Gastroesophageal sphincter (tissue), 4 donors: Measurements from ENCODE around the gene TICAM1. TPM values are rescaled to one million over a fixed set of nuclear protein-coding genes. Genes with fewer than 3 reads are reported as not detected.

Source experiments
- ATAC-seq: fragments of 150-250 bp; one replicate; pipeline ENCODE4 v1.9.1; 2016; ENCODE audit warnings: mild to moderate bottlenecking, moderate library complexity
- H3K27ac ChIP-seq, 4 donors: fragments of 200-600 bp; sonication (generic) in 3 of 4; 1 replicate in 3 of 4; 2 replicates in 1 of 4; pipeline ENCODE4 v1.5.1; 2016 to 2019
- H3K27me3 ChIP-seq: fragments of 200-600 bp; sonication (generic); one replicate; pipeline ENCODE4 v1.5.1; 2019
- H3K36me3 ChIP-seq, 2 donors: fragments of 200-600 bp; sonication (generic); one replicate each; pipeline ENCODE4 v1.5.1; 2019; ENCODE audit warnings: control low read depth in 1 of 2
- H3K4me1 ChIP-seq, 3 donors: fragments of 200-600 bp; sonication (generic); 1 replicate in 2 of 3; 2 replicates in 1 of 3; pipeline ENCODE4 v1.5.1; 2016 to 2019; ENCODE audit warnings: control low read depth in 2 of 3
- H3K4me3 ChIP-seq, 2 donors: fragments of 200-600 bp; sonication (generic); one replicate each; pipeline ENCODE4 v1.5.1; 2019; ENCODE audit warnings: mild to moderate bottlenecking in 1 of 2, moderate library complexity in 1 of 2
- H3K9me3 ChIP-seq, 3 donors: fragments of 200-600 bp; sonication (generic); one replicate each; pipeline ENCODE4 v1.5.1; 2017 to 2019; ENCODE audit warnings: control low read depth in 2 of 3
- CTCF ChIP-seq, 4 experiments: fragments of 200-600 bp in 2 of 4; fragments of 450-650 bp in 2 of 4; sonication (generic) in 1 of 4; IDR thresholded peaks; one replicate each; pipeline ENCODE4 v1.5.1; 2017 to 2019; ENCODE audit warnings: antibody characterized with exemption in 4 of 4, mild to moderate bottlenecking in 2 of 4, moderate library complexity in 2 of 4
- EP300 ChIP-seq: sonication (generic); formaldehyde crosslinking; IDR thresholded peaks from one replicate; pipeline ENCODE4 v1.6.1; 2017; ENCODE audit warnings: antibody characterized with exemption, mild to moderate bottlenecking
- POLR2A ChIP-seq, 2 donors: fragments of 450-650 bp; IDR thresholded peaks; one replicate each; pipeline ENCODE4 v1.6.1; 2017; ENCODE audit warnings: antibody characterized with exemption in 2 of 2, mild to moderate bottlenecking in 2 of 2, moderate library complexity in 1 of 2
- POLR2AphosphoS5 ChIP-seq: sonication (generic); formaldehyde crosslinking; IDR thresholded peaks from one replicate; pipeline ENCODE4 v1.6.1; 2017; ENCODE audit warnings: antibody characterized with exemption
- WGBS, 2 donors: methylation state at CpG; one replicate each; pipeline ENCODE4 v1.1.5; 2018; ENCODE audit warnings: low coverage in 1 of 2; 5-methylcytosine and 5-hydroxymethylcytosine counted together
- total RNA-seq, 4 donors: library from RNA; depleted of rRNA; stranded (reverse); fragments of >200 nt; gene quantifications; one replicate each; pipeline ENCODE4 v1.1.0, GENCODE V29; 2016

TICAM1 gene
- total RNA-seq: 1 to 10 TPM; 3.6 to 7.9 (median 5.1) TPM

DNA sequence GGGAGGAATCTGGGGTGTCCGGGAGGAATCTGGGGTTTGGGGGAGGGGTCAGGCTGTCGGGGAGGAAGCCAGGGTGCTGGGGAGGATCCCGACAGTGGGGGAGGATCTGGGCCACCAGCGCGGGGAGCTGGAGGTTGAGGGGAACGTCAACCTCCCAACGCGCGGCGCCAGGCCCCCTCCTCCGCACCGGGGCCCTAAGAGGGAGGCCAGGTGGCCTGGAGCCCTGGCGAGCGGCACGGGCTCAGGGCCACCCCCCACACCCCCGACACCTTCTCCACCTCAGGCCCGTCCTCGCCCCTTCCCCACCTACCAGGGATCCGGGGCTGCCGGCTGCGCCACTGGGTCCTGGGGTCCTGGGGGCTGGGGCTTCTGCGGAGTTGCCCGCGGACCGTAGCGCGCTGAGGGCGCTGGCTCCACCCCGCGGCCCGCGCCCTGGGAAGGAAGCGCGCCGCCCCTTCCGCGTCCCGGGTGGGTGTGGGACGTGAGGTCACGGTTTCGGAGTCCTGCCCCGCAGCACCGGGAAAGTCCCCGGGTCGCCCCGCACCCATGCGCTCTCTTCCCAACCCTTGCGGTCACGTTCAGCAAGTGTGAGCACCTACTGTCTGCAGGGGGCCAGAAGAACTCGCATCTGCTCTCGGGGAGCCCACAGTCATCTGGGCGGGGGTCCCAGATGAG, at the start of gene TICAM1:
Gene TICAM1, minus strand, starts transcription at position 409 of the 675 bp plus-strand sequence. CDS start 13,335 bp downstream, outside the sequence.
- peak within 1 kb of the TSS; percentile 73 to 95 (median 92) for H3K27ac ChIP-seq
- peak; percentile 95 for ATAC-seq
- no peaks in the 10 kb centered on the region for H3K9me3 ChIP-seq
- peak within 1 kb of the TSS; percentile 66 to 93 for H3K4me3 ChIP-seq
- no peaks in the 10 kb centered on the region for H3K36me3 ChIP-seq
- WGBS, 2 donors: 0% methylated on average over 2 to 7 of the region's 52 CpGs
- TF ChIP-seq POLR2AphosphoS5 (peak; percentile 74), EP300 (no peak), POLR2A (IDR thresholded peaks at IDR 0.05) (peak; percentile 76 to 79), CTCF (IDR thresholded peaks at IDR 0.05) (peak in 2 of 4 experiments; percentile 9 to 27)
- H3K4me1 ChIP-seq: peaks cover 0 to 27% (median 9%) of the 10 kb centered on the region in 3 donors
- no peaks in the 10 kb centered on the region for H3K27me3 ChIP-seq

DNA sequence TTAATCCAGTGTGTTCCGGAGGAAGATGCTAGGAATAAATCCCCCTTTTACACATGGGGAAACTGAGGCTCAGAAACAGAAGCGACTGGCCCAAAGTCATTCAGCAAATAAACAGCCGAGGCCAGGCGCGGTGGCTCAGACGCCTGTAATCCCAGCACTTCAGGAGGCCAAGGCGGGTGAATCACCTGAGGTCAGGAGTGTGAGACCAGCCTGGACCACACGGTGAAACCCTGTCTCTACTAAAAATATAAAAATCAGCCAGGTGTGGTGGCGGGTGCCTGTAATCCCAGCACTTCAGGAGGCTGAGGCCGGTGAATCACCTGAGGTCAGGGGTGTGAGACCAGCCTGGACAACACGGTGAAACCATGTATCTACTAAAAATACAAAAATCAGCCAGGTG, 47.5 kb upstream of the TICAM1 start:
- TF ChIP-seq EP300: no peak
- TF ChIP-seq POLR2AphosphoS5: no peak
- no peak for TF ChIP-seq POLR2A (IDR thresholded peaks at IDR 0.05)
- no peak for TF ChIP-seq CTCF (IDR thresholded peaks at IDR 0.05)
- H3K36me3 ChIP-seq: no peaks in the 10 kb centered on the region
- WGBS, 2 donors: 77 to 87% methylated on average over 5 to 6 of the region's 11 CpGs
- peak overlapping the region in 2 of 4 donors; percentile 57 to 73 for H3K27ac ChIP-seq
- peaks cover 0 to 22% (median 0%) of the 10 kb centered on the region in 3 donors for H3K4me1 ChIP-seq
- no peaks in the 10 kb centered on the region for H3K9me3 ChIP-seq
- no peaks in the 10 kb centered on the region for H3K27me3 ChIP-seq
- H3K4me3 ChIP-seq: no peak overlapping the region
- no peak for ATAC-seq

DNA sequence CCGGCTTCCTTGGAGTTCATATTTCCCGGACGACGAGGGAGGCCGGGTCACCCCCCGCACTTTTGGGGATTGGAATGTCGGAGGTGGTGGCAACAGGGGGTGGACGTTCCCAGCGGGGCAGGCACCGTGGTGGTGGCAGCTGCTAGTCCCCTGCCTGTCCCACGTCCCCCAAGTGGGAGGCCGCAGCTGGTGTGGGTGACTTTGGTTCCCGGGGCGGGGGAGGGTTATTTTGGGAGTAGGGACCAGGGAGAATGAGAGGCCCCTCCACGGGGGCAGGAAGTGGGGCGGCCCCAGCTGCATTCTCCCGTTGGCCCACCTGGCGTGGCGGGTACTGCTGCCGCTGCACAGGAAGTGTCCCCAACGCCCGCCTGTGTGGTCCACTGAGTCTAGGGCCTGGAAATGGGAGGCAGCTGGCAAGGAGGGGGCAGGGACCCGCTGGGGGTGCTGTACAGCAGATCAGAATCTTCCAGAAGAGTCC, 47.0 kb upstream of the TICAM1 start:
- WGBS, 2 donors: 25% methylated on average over 4 of the region's 23 CpGs; no CpG with 5 or more reads in 1 of the 2 donors
- TF ChIP-seq EP300 (no peak), CTCF (IDR thresholded peaks at IDR 0.05) (no peak), POLR2A (IDR thresholded peaks at IDR 0.05) (no peak), POLR2AphosphoS5 (no peak)
- Histone ChIP-seq H3K27ac (peak overlapping the region in 3 of 4 donors; percentile 57 to 73 (median 57)), H3K4me3 (peak overlapping the region in 1 of 2 donors; percentile 18), H3K4me1 (peaks cover 0 to 22% (median 0%) of the 10 kb centered on the region in 3 donors), H3K36me3 (no peaks in the 10 kb centered on the region), H3K9me3 (no peaks in the 10 kb centered on the region), H3K27me3 (no peaks in the 10 kb centered on the region)
- ATAC-seq: no peak

- H3K27ac ChIP-seq: peak overlapping the region in 3 of 4 donors; percentile 57 to 73 (median 57)
- peaks cover 0 to 22% (median 0%) of the 10 kb centered on the region in 3 donors for H3K4me1 ChIP-seq
- no peak for TF ChIP-seq POLR2A (IDR thresholded peaks at IDR 0.05)
- peak; percentile 54 for TF ChIP-seq POLR2AphosphoS5
- ATAC-seq: peak; percentile 80
- H3K4me3 ChIP-seq: peak overlapping the region in 1 of 2 donors; percentile 18
- no peaks in the 10 kb centered on the region for H3K36me3 ChIP-seq
- no peaks in the 10 kb centered on the region for H3K27me3 ChIP-seq
- H3K9me3 ChIP-seq: no peaks in the 10 kb centered on the region
- WGBS, 2 donors: 56% methylated on average over 10 of the region's 30 CpGs; no CpG with 5 or more reads in 1 of the 2 donors
Measured at GRCh38 chr19:4877753-4878490, 46.4 kb upstream of the TICAM1 start.

DNA sequence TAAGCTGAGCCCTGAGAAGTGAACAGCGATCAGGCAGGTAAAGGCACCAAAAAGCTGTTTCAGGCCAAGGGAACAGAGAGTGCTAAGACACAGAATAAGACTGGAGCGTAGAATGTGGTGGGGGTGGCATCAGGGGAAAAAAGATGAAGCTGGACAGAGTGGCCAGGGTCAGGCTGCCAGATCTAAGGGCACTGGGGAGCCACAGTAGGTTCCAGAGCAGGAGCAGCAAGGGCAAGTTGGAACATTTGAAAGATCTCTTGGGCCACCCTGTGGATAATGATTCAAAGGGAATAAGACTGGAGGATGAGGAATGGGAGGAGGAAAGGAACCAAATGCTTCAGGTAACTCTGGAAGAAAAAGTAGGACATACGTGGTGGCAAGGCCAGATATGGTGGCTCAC, 42.4 kb upstream of the TICAM1 start:
- TF ChIP-seq CTCF (IDR thresholded peaks at IDR 0.05): no peak
- no peak for TF ChIP-seq EP300
- TF ChIP-seq POLR2A (IDR thresholded peaks at IDR 0.05): no peak
- TF ChIP-seq POLR2AphosphoS5: no peak
- no peak overlapping the region for H3K4me3 ChIP-seq
- WGBS, 2 donors: 71 to 81% methylated on average over 1 to 3 of the region's 3 CpGs
- H3K27me3 ChIP-seq: no peaks in the 10 kb centered on the region
- H3K36me3 ChIP-seq: no peaks in the 10 kb centered on the region
- H3K4me1 ChIP-seq: peaks cover 0 to 23% (median 0%) of the 10 kb centered on the region in 3 donors
- no peak overlapping the region for H3K27ac ChIP-seq
- ATAC-seq: no peak
- no peaks in the 10 kb centered on the region for H3K9me3 ChIP-seq
